Measurements from ENCODE around the gene ZNF599.
"Not testable (repeated sequence)": the region's sequence is repeated elsewhere in the genome, so short reads cannot be mapped to it uniquely, and the experiment has no call there.

Gene ZNF599

DNA sequence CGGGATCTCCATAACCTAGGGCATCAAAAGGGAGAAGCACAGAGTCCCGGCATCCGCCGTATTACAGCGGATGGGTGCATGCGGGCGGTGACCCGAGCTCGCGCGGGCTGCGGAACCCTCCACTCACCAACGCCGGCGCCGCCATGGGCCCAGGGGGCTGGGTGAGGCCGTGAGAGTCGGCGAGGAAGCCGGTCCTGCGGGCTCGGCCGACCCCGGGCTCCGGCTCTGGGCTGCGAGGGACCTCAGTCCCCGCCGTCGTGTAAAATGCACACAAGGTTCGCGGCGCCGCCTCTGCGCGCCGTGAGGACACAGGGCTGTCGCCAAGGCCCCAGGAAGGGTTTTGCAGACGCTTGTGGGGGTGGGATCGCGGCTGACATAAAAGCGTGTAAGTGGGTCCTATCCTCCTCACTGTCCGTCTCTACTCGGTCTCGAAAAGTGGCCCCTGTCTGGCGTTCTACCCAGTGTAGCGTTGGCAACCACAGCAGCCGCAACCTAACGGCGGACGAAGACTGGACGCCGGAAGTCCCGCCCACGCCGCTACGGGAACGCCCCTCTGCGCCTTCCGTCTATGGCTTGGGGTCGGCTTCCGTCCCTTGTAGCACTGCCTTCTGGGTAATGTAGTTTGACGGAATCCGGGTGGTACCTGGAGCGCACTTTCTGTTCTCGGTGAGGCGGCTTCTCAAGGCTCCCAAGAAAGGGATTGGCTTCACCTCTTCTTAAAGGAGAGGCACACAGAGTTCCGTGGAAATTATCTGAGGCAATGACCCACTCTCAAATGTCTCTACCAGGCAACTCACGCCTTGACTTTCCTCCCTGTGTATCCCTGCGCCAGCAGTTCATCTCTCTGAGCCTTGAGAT is at the start of gene ZNF599:
Gene ZNF599 (minus strand): TSS at position 519 of the 858 bp plus-strand sequence. CDS start 374 bp downstream, at position 145.
- peak; percentile 37 for DNase-seq

GRCh38 chr19:34818270-34818669 is 45.3 kb upstream of the ZNF599 start:
- DNase-seq, result no peak

- DNase-seq, result no peak
Measured at GRCh38 chr19:34816708-34817107, 43.7 kb upstream of the ZNF599 start.

- no peak for DNase-seq
Measured at GRCh38 chr19:34808566-34808965, 35.6 kb upstream of the ZNF599 start.

- DNase-seq, result no peak
Measured at GRCh38 chr19:34806976-34807860, 34.2 kb upstream of the ZNF599 start.

GRCh38 chr19:34804115-34804514 is 31.1 kb upstream of the ZNF599 start:
- DNase-seq, result no peak

DNA sequence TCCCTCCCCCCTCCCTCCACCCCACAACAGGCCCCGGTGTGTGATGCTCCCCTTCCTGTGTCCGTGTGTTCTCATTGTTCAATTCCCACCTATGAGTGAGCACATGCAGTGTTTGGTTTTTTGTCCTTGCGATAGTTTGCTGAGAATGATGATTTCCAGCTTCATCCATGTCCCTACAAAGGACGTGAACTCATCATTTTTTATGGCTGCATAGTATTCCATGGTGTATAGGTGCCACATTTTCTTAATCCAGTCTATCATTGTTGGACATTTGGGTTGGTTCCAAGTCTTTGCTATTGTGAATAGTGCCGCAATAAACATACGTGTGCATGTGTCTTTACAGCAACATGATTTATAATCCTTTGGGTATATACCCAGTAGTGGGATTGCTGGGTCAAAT is 23.9 kb upstream of the ZNF599 start:
- DNase-seq, result not testable (repeated sequence)

- DNase-seq, result no peak
Measured at GRCh38 chr19:34794066-34794960, 21.3 kb upstream of the ZNF599 start.

GRCh38 chr19:34793565-34793964 is 20.6 kb upstream of the ZNF599 start:
- no peak for DNase-seq

GRCh38 chr19:34788074-34788473 is 15.1 kb upstream of the ZNF599 start:
- DNase-seq, result no peak

DNA sequence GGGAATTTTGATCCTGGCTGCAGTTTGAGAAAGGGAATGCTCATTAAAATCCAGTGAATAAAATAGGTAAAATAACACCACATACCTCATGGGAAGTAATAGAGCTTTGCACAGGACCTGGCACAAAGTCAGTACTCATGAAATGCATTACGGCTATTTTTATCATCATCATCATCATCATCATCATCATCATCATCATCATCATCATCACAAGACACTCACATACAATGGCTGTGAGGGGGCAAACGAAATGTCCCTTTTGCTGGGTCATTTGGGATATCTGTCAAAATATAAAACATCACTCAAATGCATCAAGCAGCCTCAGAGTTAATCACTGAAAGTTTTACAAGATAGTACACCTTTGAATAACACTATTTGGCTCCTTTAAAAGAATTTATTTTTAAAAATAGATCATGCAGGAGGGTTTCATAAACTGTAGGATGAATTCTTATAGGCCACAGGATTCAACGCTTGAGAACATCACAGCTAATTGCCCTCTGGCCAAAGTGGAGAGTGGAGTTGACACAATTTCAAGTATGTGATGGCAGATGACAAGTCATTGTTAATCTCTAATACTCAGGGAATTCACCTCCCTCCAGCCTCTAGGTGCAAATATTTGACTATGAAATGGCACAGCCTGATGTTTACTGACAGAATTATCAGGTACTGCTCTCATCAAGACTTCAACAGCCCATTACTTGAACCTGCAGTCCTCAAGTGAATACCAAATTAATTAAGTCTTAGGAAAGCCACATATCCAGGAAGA is 14.2 kb upstream of the ZNF599 start:
- no peak for DNase-seq

DNA sequence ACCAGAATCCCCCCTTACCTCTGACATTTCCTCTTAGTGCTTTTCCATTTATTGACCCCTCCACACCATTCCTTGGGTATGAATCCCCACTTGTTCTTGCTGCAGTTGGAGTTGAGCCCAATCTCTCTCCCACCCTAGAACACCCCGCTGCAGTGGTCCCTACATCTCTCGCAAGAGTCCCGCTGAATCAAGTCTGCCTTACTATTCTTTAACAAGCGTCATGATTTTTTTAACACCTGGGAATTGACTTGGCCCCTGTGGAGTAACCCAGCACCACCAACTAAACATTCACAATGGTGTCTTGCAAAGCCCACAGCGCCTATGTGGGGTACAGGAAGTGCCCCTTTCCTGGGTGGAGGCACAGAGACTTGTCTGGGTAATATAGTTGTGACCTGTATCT is 13.2 kb upstream of the ZNF599 start:
- DNase-seq, result no peak

- DNase-seq, result no peak
Measured at GRCh38 chr19:34779652-34780051, 6.6 kb upstream of the ZNF599 start.

GRCh38 chr19:34778342-34778741 is 5.3 kb upstream of the ZNF599 start:
- DNase-seq, result no peak

DNA sequence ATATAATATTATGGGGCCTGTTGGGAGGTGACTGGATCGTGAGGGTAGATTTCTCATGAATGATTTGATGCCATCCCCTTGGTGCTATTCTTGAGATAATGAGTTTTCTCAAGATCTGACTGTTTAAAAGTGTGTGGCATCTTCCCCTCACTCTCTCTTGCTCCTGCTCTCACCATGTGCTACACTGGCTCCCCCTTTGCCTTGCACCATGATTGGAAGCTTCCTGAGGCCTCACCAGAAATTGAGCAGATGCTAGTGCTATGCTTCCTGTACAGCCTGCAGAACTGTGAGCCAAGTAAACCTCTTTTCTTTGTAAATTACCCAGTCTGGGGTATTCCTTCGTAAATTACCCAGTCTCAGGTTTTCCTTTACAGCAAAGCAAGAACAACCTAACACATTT is 1.8 kb upstream of the ZNF599 start:
- DNase-seq, result no peak

GRCh38 chr19:34773555-34773864 is 495 bp upstream of the ZNF599 start:
- no peak for DNase-seq

- no peak for DNase-seq
Measured at GRCh38 chr19:34767951-34768350, 5.1 kb downstream of the ZNF599 start.

GRCh38 chr19:34766386-34766785 is 6.6 kb downstream of the ZNF599 start:
- no peak for DNase-seq

DNA sequence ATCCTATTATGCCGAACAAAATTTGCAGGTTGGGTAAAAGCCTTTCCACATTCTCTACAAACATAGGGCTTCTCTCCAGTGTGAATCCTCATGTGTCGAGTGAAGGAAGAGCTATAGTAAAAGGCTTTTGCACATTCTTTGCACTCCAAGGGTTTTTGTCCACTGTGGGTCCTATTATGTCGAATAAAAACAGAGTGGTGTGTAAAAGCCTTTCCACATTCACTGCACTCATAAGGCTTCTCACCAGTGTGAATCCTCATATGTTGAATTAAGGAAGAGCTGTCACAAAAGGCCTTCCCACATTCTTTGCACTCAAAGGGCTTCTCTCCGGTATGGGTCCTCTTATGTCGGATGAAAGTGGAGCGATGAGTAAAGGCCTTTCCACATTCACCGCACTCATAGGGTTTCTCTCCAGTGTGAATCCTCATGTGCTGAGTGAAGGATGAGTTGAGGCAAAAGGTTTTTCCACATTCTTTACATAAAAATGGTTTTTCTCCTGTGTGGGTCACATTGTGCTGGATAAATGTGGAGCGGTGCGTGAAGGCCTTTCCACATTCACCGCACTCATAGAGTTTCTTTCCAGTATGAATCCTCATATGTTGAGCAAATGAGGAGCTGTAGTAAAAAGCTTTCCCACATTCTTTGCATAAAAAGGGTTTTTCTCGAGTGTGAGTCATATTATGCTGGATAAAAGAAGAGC is 13.6 kb downstream of the ZNF599 start:
- DNase-seq, result no peak

DNA sequence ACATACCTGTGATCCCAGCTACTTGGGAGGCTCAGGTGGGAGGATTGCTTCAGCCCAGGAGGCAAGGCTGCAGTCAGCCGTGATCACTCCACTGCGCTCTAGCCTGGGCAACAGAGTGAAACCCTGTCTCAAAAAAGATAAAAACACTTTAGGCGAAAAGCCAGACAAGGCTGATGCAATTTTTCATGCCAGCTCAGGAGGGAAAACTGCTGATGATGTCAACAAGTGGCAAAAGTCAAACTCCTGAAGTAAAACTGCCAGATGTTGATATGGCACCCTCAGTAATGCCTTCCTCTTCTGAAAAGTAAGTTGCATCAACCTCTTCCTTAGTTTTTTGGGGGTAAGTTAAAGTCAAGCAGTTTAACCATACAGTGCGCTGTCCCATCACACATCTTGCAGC is 15.6 kb downstream of the ZNF599 start:
- DNase-seq, result no peak

- DNase-seq, result no peak
Measured at GRCh38 chr19:34744896-34745690, 27.9 kb downstream of the ZNF599 start.
